HG03558 (cell line): ENCODE results near the gene PAPOLB.

Experiments used
- ATAC-seq: cut with Tn5 transposase; IDR thresholded peaks from one replicate; pipeline ENCODE4 v1.9.1; 2021; ENCODE audit warnings: moderate number of reproducible peaks; ENCODE audit not compliant: unreplicated experiment; ENCODE audit errors: extremely low read depth

Gene PAPOLB

DNA sequence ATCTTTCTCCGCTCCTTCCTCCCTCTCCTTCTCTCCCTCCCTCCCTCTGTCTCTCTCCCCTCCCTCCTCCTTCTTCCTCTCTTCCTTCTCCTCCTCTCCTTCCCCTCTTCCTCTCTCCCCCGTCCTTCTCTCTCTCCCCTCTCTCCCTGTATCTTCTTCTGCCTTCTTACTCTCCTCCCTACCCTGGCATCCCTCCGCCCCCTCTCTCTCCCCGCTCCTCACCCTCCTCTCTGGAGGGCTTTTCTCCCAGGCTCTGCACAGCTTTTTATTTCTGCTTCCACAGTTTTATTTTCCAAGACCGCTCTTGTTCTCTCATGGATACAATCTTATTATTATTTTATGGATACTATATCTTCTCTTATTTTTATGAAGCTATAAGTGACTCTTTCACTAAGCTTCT is 53.8 kb downstream of the PAPOLB start:
- ATAC-seq, result no peak
